ENCODE results near the gene ARHGAP15.

- TF ChIP-seq EZH2 (IDR thresholded peaks at IDR 0.05; ENCODE audit: low read depth) = no peak
- TF ChIP-seq CTCF (conservative IDR thresholded peaks at IDR 0.05) = no peak
Observed at GRCh38 chr2:143491131-143491530, 361.9 kb downstream of the ARHGAP15 start.
